HEK293 (cell line): Measurements from ENCODE around the gene FNTB.

Experiments used
- CTCF ChIA-PET: fragments of 350-600 bp; formaldehyde crosslinking; extraction: SDS; loops from one replicate; lab custom pipeline; 2021; ENCODE audit warnings: antibody characterized with exemption; lab: Yijun Ruan, JAX
- POLR2A ChIA-PET: fragments of 300-600 bp; formaldehyde crosslinking; extraction: SDS; loops from one replicate; lab custom pipeline; 2020; ENCODE audit warnings: antibody characterized with exemption, inconsistent platforms; lab: Yijun Ruan, JAX
- H3K27ac ChIP-seq: fragments of 200-500 bp; sonication (Bioruptor generic); 2 replicates; pipeline ENCODE4 v1.5.1; 2014; ENCODE audit warnings: low read depth, low read length, control low read depth, inconsistent platforms; ENCODE audit errors: extremely low read depth
- H3K36me3 ChIP-seq, 2 experiments: fragments of 200-500 bp in 1 of 2; sonication (Bioruptor generic) in 1 of 2; 1 replicate in 1 of 2; 2 replicates in 1 of 2; pipeline ENCODE4 v1.5.1; 2014 to 2017; ENCODE audit warnings: inconsistent platforms in 2 of 2, low read length in 2 of 2; ENCODE audit not compliant: control insufficient read depth in 2 of 2, insufficient read depth in 1 of 2
- H3K4me1 ChIP-seq: fragments of 200-500 bp; sonication (Bioruptor generic); 2 replicates; pipeline ENCODE4 v1.5.1; 2014; ENCODE audit warnings: mild to moderate bottlenecking, low read length, inconsistent platforms; ENCODE audit not compliant: control insufficient read depth, insufficient read depth
- H3K4me3 ChIP-seq: 2 replicates; pipeline ENCODE4 v1.5.1; 2011; ENCODE audit warnings: low read depth, mild to moderate bottlenecking, control low read depth, low read length, moderate library complexity
- H3K9me3 ChIP-seq: fragments of 200-500 bp; sonication (Bioruptor generic); 2 replicates; pipeline ENCODE4 v1.5.1; 2014; ENCODE audit warnings: low read depth, low read length, inconsistent platforms; ENCODE audit not compliant: control insufficient read depth, insufficient read depth
- BCL11B ChIP-seq: fragments of 450-650 bp; formaldehyde crosslinking; IDR thresholded peaks from 2 replicates; pipeline ENCODE4 v1.5.1; 2016; ENCODE audit warnings: low read depth, missing biosample characterization, missing genetic modification characterization
- KLF16 ChIP-seq: fragments of 450-650 bp; formaldehyde crosslinking; IDR thresholded peaks from 2 replicates; pipeline ENCODE4 v1.5.1; 2017; ENCODE audit warnings: missing biosample characterization, missing genetic modification characterization
- MYNN ChIP-seq: fragments of 450-650 bp; formaldehyde crosslinking; IDR thresholded peaks from 2 replicates; pipeline ENCODE4 v1.5.1; 2016; ENCODE audit warnings: missing biosample characterization, missing genetic modification characterization, borderline replicate concordance
- MZF1 ChIP-seq: fragments of 450-650 bp; formaldehyde crosslinking; IDR thresholded peaks from 2 replicates; pipeline ENCODE4 v1.5.1; 2017; ENCODE audit warnings: missing biosample characterization, missing genetic modification characterization, borderline replicate concordance
- RBAK ChIP-seq: fragments of 450-650 bp; formaldehyde crosslinking; IDR thresholded peaks from 2 replicates; pipeline ENCODE4 v1.5.1; 2016; ENCODE audit warnings: missing biosample characterization, missing genetic modification characterization
- SETDB1 ChIP-seq: IDR thresholded peaks from one replicate; pipeline ENCODE4 v1.6.1; 2017; ENCODE audit warnings: mild to moderate bottlenecking, low read length, moderate library complexity, mixed read lengths; ENCODE audit not compliant: insufficient read length
- SP2 ChIP-seq: fragments of 450-650 bp; formaldehyde crosslinking; IDR thresholded peaks from 2 replicates; pipeline ENCODE4 v1.5.1; 2016; ENCODE audit warnings: missing biosample characterization, missing genetic modification characterization
- SP7 ChIP-seq: fragments of 450-650 bp; formaldehyde crosslinking; IDR thresholded peaks from 2 replicates; pipeline ENCODE4 v1.5.1; 2016; ENCODE audit warnings: missing biosample characterization, missing genetic modification characterization
- WT1 ChIP-seq: fragments of 450-650 bp; formaldehyde crosslinking; IDR thresholded peaks from 2 replicates; pipeline ENCODE4 v1.5.1; 2016; ENCODE audit warnings: missing biosample characterization, missing genetic modification characterization
- ZBTB48 ChIP-seq: fragments of 450-650 bp; formaldehyde crosslinking; IDR thresholded peaks from 2 replicates; pipeline ENCODE4 v1.5.1; 2016; ENCODE audit warnings: missing biosample characterization, missing genetic modification characterization
- ZNF114 ChIP-seq: fragments of 450-650 bp; formaldehyde crosslinking; IDR thresholded peaks from 2 replicates; pipeline ENCODE4 v1.5.0; 2017; ENCODE audit warnings: missing biosample characterization, missing genetic modification characterization
- ZNF211 ChIP-seq: fragments of 450-650 bp; formaldehyde crosslinking; IDR thresholded peaks from 2 replicates; pipeline ENCODE4 v1.5.1; 2016; ENCODE audit warnings: low read depth, missing biosample characterization, missing genetic modification characterization
- ZNF223 ChIP-seq: fragments of 450-650 bp; formaldehyde crosslinking; IDR thresholded peaks from 2 replicates; pipeline ENCODE4 v1.5.1; 2016; ENCODE audit warnings: missing biosample characterization, missing genetic modification characterization
- ZNF302 ChIP-seq: fragments of 450-650 bp; formaldehyde crosslinking; IDR thresholded peaks from 2 replicates; pipeline ENCODE4 v1.5.1; 2016; ENCODE audit warnings: missing biosample characterization, missing genetic modification characterization, low read depth
- ZNF639 ChIP-seq: fragments of 450-650 bp; formaldehyde crosslinking; IDR thresholded peaks from 2 replicates; pipeline ENCODE4 v1.5.1; 2016; ENCODE audit warnings: missing biosample characterization, missing genetic modification characterization
- ZNF701 ChIP-seq: fragments of 450-650 bp; formaldehyde crosslinking; IDR thresholded peaks from 2 replicates; pipeline ENCODE4 v1.5.1; 2016; ENCODE audit warnings: missing biosample characterization, missing genetic modification characterization
- ZNF791 ChIP-seq: fragments of 450-650 bp; formaldehyde crosslinking; IDR thresholded peaks from 2 replicates; pipeline ENCODE4 v1.5.1; 2016; ENCODE audit warnings: missing biosample characterization, missing genetic modification characterization
- ZXDB ChIP-seq: fragments of 450-650 bp; formaldehyde crosslinking; IDR thresholded peaks from 2 replicates; pipeline ENCODE4 v1.5.1; 2016; ENCODE audit warnings: missing biosample characterization, missing genetic modification characterization

FNTB gene

GRCh38 chr14:64995291-64995690 lies 8.6 kb downstream of the FNTB start (continued):
- TF ChIP-seq MYNN (tag by site-specific recombination), result no peak

- Histone ChIP-seq H3K9me3 (no peaks in the 10 kb centered on the region), H3K4me3 (no peak overlapping the region)
- CTCF ChIA-PET, result interaction anchor here (1.1 to 2.8 kb wide), 2 partner anchors 22 to 52 kb away, joined by 6 to 10 read pairs; no protein-coding TSS in a partner anchor
- no peak for TF ChIP-seq ZNF791
- no peak for TF ChIP-seq BCL11B (tag by site-specific recombination)
- TF ChIP-seq ZNF114 (tag by site-specific recombination), result no peak
- no peak for TF ChIP-seq ZNF701 (tag by site-specific recombination)
- no peak for TF ChIP-seq SETDB1
- no peak for TF ChIP-seq MZF1 (tag by site-specific recombination)
- TF ChIP-seq ZNF639 (tag by site-specific recombination), result no peak
- TF ChIP-seq ZNF302 (tag by site-specific recombination), result no peak
- TF ChIP-seq SP2 (tag by site-specific recombination), result 0 out of 2 replicates have a peak, but pooled peaks have one; percentile 10
- TF ChIP-seq, all 188 proteins: peak for 1
- Histone ChIP-seq H3K4me1 (no peaks in the 10 kb centered on the region), H3K27ac (no peak overlapping the region), H3K36me3 (no peaks in the 10 kb centered on the region; a peak in 1 of 3 replicates)
- POLR2A ChIA-PET, result no interaction called here
Measured at GRCh38 chr14:64997108-64997794, 10.6 kb downstream of the FNTB start.

GRCh38 chr14:64998455-64998931 lies 11.8 kb downstream of the FNTB start:
- H3K4me1 ChIP-seq, result no peaks in the 10 kb centered on the region
- H3K27ac ChIP-seq, result no peak overlapping the region
- TF ChIP-seq KLF16 (tag by site-specific recombination) (no peak), ZNF223 (tag by site-specific recombination) (no peak), RBAK (tag by site-specific recombination) (no peak), ZXDB (no peak), WT1 (tag by site-specific recombination) (no peak), SP7 (no peak)
- TF ChIP-seq, all 188 proteins: peak for 0
- ChIA-PET CTCF (interaction anchor here (0.6 to 2.8 kb wide), 4 partner anchors 21 to 791 kb away, joined by 4 to 10 read pairs (median 5); no protein-coding TSS in a partner anchor), POLR2A (interaction anchor here (1.3 kb wide), 1 partner anchor 12 kb away, joined by 5 read pairs; the partner anchor contains the start of gene FNTB)
- H3K4me3 ChIP-seq, result no peak overlapping the region
- no peaks in the 10 kb centered on the region; a peak in 1 of 3 replicates for H3K36me3 ChIP-seq
- H3K9me3 ChIP-seq, result no peaks in the 10 kb centered on the region

GRCh38 chr14:65000898-65001591 lies 14.3 kb downstream of the FNTB start:
- no peak overlapping the region for H3K4me3 ChIP-seq
- TF ChIP-seq ZBTB48 (tag by site-specific recombination), result no peak
- TF ChIP-seq ZNF211, result 0 out of 2 replicates have a peak, but pooled peaks have one; percentile 24
- H3K27ac ChIP-seq, result no peak overlapping the region
- H3K36me3 ChIP-seq, result no peaks in the 10 kb centered on the region; a peak in 1 of 3 replicates
- peaks cover 7% of the 10 kb centered on the region; the same call in 1 of the 2 replicates for H3K4me1 ChIP-seq
- CTCF ChIA-PET, result interaction anchor here (0.6 to 1.4 kb wide), 4 partner anchors 16 to 470 kb away, joined by 3 to 7 read pairs (median 3); no protein-coding TSS in a partner anchor
- POLR2A ChIA-PET, result no interaction called here
- no peaks in the 10 kb centered on the region for H3K9me3 ChIP-seq
